Measurements from ENCODE around the gene CORO2A.

GRCh38 chr9:98080780-98081179, 111.7 kb downstream of the CORO2A start:
- TF ChIP-seq POLR2A (IDR thresholded peaks at IDR 0.05; ENCODE audit: low read depth): no peak
- TF ChIP-seq, protein P1, sequence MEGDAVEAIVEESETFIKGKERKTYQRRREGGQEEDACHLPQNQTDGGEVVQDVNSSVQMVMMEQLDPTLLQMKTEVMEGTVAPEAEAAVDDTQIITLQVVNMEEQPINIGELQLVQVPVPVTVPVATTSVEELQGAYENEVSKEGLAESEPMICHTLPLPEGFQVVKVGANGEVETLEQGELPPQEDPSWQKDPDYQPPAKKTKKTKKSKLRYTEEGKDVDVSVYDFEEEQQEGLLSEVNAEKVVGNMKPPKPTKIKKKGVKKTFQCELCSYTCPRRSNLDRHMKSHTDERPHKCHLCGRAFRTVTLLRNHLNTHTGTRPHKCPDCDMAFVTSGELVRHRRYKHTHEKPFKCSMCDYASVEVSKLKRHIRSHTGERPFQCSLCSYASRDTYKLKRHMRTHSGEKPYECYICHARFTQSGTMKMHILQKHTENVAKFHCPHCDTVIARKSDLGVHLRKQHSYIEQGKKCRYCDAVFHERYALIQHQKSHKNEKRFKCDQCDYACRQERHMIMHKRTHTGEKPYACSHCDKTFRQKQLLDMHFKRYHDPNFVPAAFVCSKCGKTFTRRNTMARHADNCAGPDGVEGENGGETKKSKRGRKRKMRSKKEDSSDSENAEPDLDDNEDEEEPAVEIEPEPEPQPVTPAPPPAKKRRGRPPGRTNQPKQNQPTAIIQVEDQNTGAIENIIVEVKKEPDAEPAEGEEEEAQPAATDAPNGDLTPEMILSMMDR (IDR thresholded peaks at IDR 0.05): no peak
- TF ChIP-seq POLR2AphosphoS5 (IDR thresholded peaks at IDR 0.05): no peak
- no peak for TF ChIP-seq EP300 (IDR thresholded peaks at IDR 0.05)

Measured in esophagus muscularis mucosa (tissue), 4 donors.